Naive thymus-derived CD4-positive, alpha-beta T cell (primary cell): Measurements from ENCODE around the gene SMIM15. TPM values are rescaled to one million over a fixed set of nuclear protein-coding genes. Genes with fewer than 3 reads are reported as not detected.

Experiments
- ATAC-seq: fragments of 150-1000 bp; cut with Tn5 transposase; 2 replicates; pipeline ENCODE4 v1.10.0; 2021; ENCODE audit warnings: mild to moderate bottlenecking, moderate library complexity
- CTCF ChIA-PET: fragments of 350-600 bp; sonication (Branson Sonifier 250); formaldehyde crosslinking; loops from one replicate; lab custom pipeline; 2021; ENCODE audit warnings: antibody characterized with exemption; lab: Charles Lee
- POLR2A ChIA-PET: fragments of 350-600 bp; sonication (Branson Sonifier 250); formaldehyde crosslinking; loops from one replicate; lab custom pipeline; 2021; ENCODE audit warnings: antibody characterized with exemption, inconsistent platforms; lab: Charles Lee
- DNase-seq, 9 donors: peaks; one replicate each; pipeline versions ENCODE4 v3.0.0 to v3.0.0-alpha.2; 2020 to 2022; ENCODE audit warnings: mixed read lengths in 1 of 9
- H3K27ac ChIP-seq: one replicate; pipeline ENCODE4 v1.7.0; 2013; ENCODE audit warnings: mild to moderate bottlenecking, low read depth, low read length, moderate library complexity
- H3K27me3 ChIP-seq, 2 donors: one replicate each; pipeline ENCODE4 v1.7.0; 2013; ENCODE audit warnings: low read length in 2 of 2, mild to moderate bottlenecking in 2 of 2, moderate library complexity in 2 of 2; ENCODE audit not compliant: control insufficient read depth in 2 of 2, insufficient read depth in 2 of 2
- H3K36me3 ChIP-seq, 3 experiments: 1 replicate in 2 of 3; 2 replicates in 1 of 3; pipeline ENCODE4 v1.7.0; 2013; ENCODE audit warnings: low read length in 3 of 3, mild to moderate bottlenecking in 3 of 3, moderate library complexity in 1 of 3; ENCODE audit not compliant: insufficient read depth in 3 of 3, control insufficient read depth in 2 of 3
- H3K4me1 ChIP-seq, 2 donors: one replicate each; pipeline ENCODE4 v1.7.0; 2013; ENCODE audit warnings: low read length in 2 of 2, mild to moderate bottlenecking in 2 of 2, moderate library complexity in 1 of 2; ENCODE audit not compliant: control insufficient read depth in 2 of 2, insufficient read depth in 2 of 2
- H3K4me3 ChIP-seq: 2 replicates; pipeline ENCODE4 v1.7.0; 2013; ENCODE audit warnings: mild to moderate bottlenecking, low read length
- H3K9me3 ChIP-seq, 3 experiments: 1 replicate in 2 of 3; 2 replicates in 1 of 3; pipeline ENCODE4 v1.7.0; 2013; ENCODE audit warnings: low read length in 3 of 3; ENCODE audit not compliant: control insufficient read depth in 2 of 3
- H3K27ac Mint-ChIP-seq, 9 donors: one replicate each; pipeline ENCODE4 v1.8.0; 2020 to 2022; ENCODE audit warnings: mixed read lengths in 9 of 9, mild to moderate bottlenecking in 8 of 9, moderate library complexity in 5 of 9, inconsistent platforms in 2 of 9
- H3K27me3 Mint-ChIP-seq, 5 donors: one replicate each; pipeline ENCODE4 v1.8.0; 2021 to 2022; ENCODE audit warnings: mixed read lengths in 5 of 5, mild to moderate bottlenecking in 1 of 5
- H3K36me3 Mint-ChIP-seq, 5 donors: one replicate each; pipeline ENCODE4 v1.8.0; 2020 to 2022; ENCODE audit warnings: mixed read lengths in 5 of 5, mild to moderate bottlenecking in 3 of 5, inconsistent platforms in 1 of 5
- H3K4me1 Mint-ChIP-seq, 7 donors: one replicate each; pipeline ENCODE4 v1.8.0; 2020 to 2022; ENCODE audit warnings: mixed read lengths in 7 of 7, mild to moderate bottlenecking in 3 of 7, inconsistent platforms in 1 of 7
- H3K4me3 Mint-ChIP-seq, 10 donors: one replicate each; pipeline ENCODE4 v1.8.0; 2020 to 2022; ENCODE audit warnings: mild to moderate bottlenecking in 10 of 10, mixed read lengths in 10 of 10, moderate library complexity in 6 of 10, inconsistent platforms in 2 of 10
- H3K9me3 Mint-ChIP-seq, 11 donors: one replicate each; pipeline ENCODE4 v1.8.0; 2020 to 2022; ENCODE audit warnings: mixed read lengths in 11 of 11, mild to moderate bottlenecking in 4 of 11, inconsistent platforms in 1 of 11, moderate library complexity in 1 of 11
- intact Hi-C, 2 donors: fragments of 100-400 bp; cut with micrococcal nuclease; formaldehyde crosslinking; loops; one replicate each; pipeline ENCODE4 v1.15.1; 2023
- polyA plus RNA-seq, 2 donors: library from polyadenylated mRNA; unstranded; fragments of 300-500 nt; fragmentation: Illumina TruSeq; gene quantifications; one replicate each; pipeline ENCODE4 v1.2.3, GENCODE V29; 2021
- total RNA-seq, 6 experiments: library from RNA in 5 of 6; stranded (reverse) in 5 of 6; gene quantifications; 1 replicate in 5 of 6; 2 replicates in 1 of 6; pipeline ENCODE4 v1.2.3 and lab custom pipeline; 2021 to 2026

SMIM15 gene
- total and polyA plus RNA-seq, 7 experiments from 2014 or later: 17.3 to 49.0 (median 25.3) TPM

DNA sequence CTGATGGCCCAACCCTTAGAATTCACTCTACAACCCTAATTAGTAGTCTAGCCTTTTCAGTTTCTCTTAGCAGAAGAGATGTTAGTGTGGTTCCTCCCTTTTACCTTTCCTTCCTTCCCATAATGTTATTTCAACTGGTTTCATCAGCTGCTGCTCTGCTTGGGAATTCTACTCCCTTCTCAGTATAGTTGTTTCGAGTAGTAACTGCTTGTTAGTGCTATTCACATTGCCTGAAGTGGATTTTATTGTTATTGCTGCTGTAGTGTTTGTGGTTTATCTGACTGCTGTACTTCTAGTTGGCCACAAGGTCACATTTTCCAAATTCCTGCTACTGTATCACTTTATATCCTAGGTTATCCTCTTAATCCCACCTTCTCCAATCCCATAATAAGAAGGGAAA, 29.7 kb downstream of the SMIM15 start:
- ChIA-PET POLR2A (interaction anchor here (0.6 kb wide), 1 partner anchor 46 kb away, joined by 3 read pairs; no protein-coding TSS in a partner anchor), CTCF (no interaction called here)
- Mint-ChIP-seq H3K27ac (no peak overlapping the region), H3K4me1 (peaks cover 0 to 6% (median 0%) of the 10 kb centered on the region in 7 donors), H3K36me3 (peaks cover 0 to 13% (median 9%) of the 10 kb centered on the region in 5 donors), H3K9me3 (peaks cover 0 to 4% (median 0%) of the 10 kb centered on the region in 11 donors), H3K27me3 (no peaks in the 10 kb centered on the region), H3K4me3 (no peak overlapping the region)
- DNase-seq (no peak), ATAC-seq (no peak)
- intact Hi-C loops: no loop called here
- no peaks in the 10 kb centered on the region for H3K27me3 ChIP-seq
- no peaks in the 10 kb centered on the region for H3K4me1 ChIP-seq
- H3K27ac ChIP-seq: no peak overlapping the region
- H3K36me3 ChIP-seq: no peaks in the 10 kb centered on the region
- no peaks in the 10 kb centered on the region for H3K9me3 ChIP-seq
- H3K4me3 ChIP-seq: no peak overlapping the region

DNA sequence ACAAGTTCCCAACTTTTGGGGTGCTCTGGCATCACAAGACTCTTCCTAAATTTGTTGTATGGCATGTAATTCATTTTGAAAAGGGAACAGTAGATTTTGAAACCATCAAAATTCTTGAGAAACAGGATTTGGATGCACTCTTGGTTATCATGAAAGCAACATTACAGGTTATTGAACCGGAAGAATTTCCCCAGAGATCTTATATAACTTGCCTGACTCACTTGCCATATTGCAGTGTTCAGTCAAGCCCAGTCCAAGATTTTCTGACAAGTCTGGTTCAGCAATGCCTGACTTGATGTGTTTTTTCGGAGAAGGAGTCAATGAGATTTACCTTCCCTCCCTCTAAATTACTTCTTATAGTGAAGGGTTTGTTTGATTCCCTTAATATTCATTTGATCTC, 32.0 kb downstream of the SMIM15 start:
- intact Hi-C loops: no loop called here
- ChIA-PET CTCF (no interaction called here), POLR2A (no interaction called here)
- no peaks in the 10 kb centered on the region for H3K9me3 ChIP-seq
- H3K9me3 Mint-ChIP-seq: peaks cover 0 to 6% (median 0%) of the 10 kb centered on the region in 11 donors
- no peaks in the 10 kb centered on the region for H3K4me1 ChIP-seq
- H3K4me3 Mint-ChIP-seq: no peak overlapping the region
- ATAC-seq: no peak
- DNase-seq: no peak
- peaks cover 0 to 6% (median 0%) of the 10 kb centered on the region in 7 donors for H3K4me1 Mint-ChIP-seq
- no peak overlapping the region for H3K27ac ChIP-seq
- H3K4me3 ChIP-seq: no peak overlapping the region
- no peaks in the 10 kb centered on the region for H3K27me3 ChIP-seq
- H3K36me3 ChIP-seq: no peaks in the 10 kb centered on the region
- H3K36me3 Mint-ChIP-seq: peaks cover 0 to 17% (median 13%) of the 10 kb centered on the region in 5 donors
- no peaks in the 10 kb centered on the region for H3K27me3 Mint-ChIP-seq
- H3K27ac Mint-ChIP-seq: no peak overlapping the region

GRCh38 chr5:61123145-61123544, 39.1 kb downstream of the SMIM15 start:
- H3K9me3 Mint-ChIP-seq: peaks cover 0 to 9% (median 0%) of the 10 kb centered on the region in 11 donors
- no peaks in the 10 kb centered on the region for H3K27me3 Mint-ChIP-seq
- ChIA-PET CTCF (no interaction called here), POLR2A (no interaction called here)
- Histone ChIP-seq H3K9me3 (no peaks in the 10 kb centered on the region), H3K4me3 (no peak overlapping the region), H3K27me3 (no peaks in the 10 kb centered on the region), H3K36me3 (no peaks in the 10 kb centered on the region), H3K4me1 (no peaks in the 10 kb centered on the region), H3K27ac (no peak overlapping the region)
- H3K4me3 Mint-ChIP-seq: no peak overlapping the region
- DNase-seq: no peak
- H3K27ac Mint-ChIP-seq: no peak overlapping the region
- no peaks in the 10 kb centered on the region for H3K4me1 Mint-ChIP-seq
- ATAC-seq: no peak
- intact Hi-C loops: no loop called here
- peaks cover 0 to 38% (median 22%) of the 10 kb centered on the region in 5 donors for H3K36me3 Mint-ChIP-seq

GRCh38 chr5:61120534-61120933, 41.7 kb downstream of the SMIM15 start:
- intact Hi-C loops: no loop called here
- Mint-ChIP-seq H3K4me1 (no peaks in the 10 kb centered on the region), H3K27ac (no peak overlapping the region), H3K9me3 (peaks cover 0 to 9% (median 0%) of the 10 kb centered on the region in 11 donors), H3K4me3 (no peak overlapping the region), H3K27me3 (no peaks in the 10 kb centered on the region), H3K36me3 (peaks cover 0 to 38% (median 19%) of the 10 kb centered on the region in 5 donors)
- ChIA-PET POLR2A (no interaction called here), CTCF (no interaction called here)
- ATAC-seq: no peak
- Histone ChIP-seq H3K27me3 (no peaks in the 10 kb centered on the region), H3K4me1 (no peaks in the 10 kb centered on the region), H3K36me3 (no peaks in the 10 kb centered on the region), H3K4me3 (no peak overlapping the region), H3K27ac (no peak overlapping the region), H3K9me3 (no peaks in the 10 kb centered on the region)
- no peak for DNase-seq

GRCh38 chr5:61119066-61119465, 43.2 kb downstream of the SMIM15 start:
- Mint-ChIP-seq H3K27ac (no peak overlapping the region), H3K27me3 (no peaks in the 10 kb centered on the region), H3K4me1 (peaks cover 0 to 5% (median 0%) of the 10 kb centered on the region in 7 donors), H3K36me3 (peaks cover 2 to 43% (median 26%) of the 10 kb centered on the region in 5 donors), H3K9me3 (peaks cover 0 to 7% (median 0%) of the 10 kb centered on the region in 11 donors), H3K4me3 (no peak overlapping the region)
- ChIA-PET POLR2A (no interaction called here), CTCF (no interaction called here)
- intact Hi-C loops: no loop called here
- Histone ChIP-seq H3K4me1 (no peaks in the 10 kb centered on the region), H3K27me3 (no peaks in the 10 kb centered on the region), H3K27ac (no peak overlapping the region), H3K9me3 (no peaks in the 10 kb centered on the region), H3K36me3 (no peaks in the 10 kb centered on the region), H3K4me3 (no peak overlapping the region)
- DNase-seq (no peak), ATAC-seq (no peak)

DNA sequence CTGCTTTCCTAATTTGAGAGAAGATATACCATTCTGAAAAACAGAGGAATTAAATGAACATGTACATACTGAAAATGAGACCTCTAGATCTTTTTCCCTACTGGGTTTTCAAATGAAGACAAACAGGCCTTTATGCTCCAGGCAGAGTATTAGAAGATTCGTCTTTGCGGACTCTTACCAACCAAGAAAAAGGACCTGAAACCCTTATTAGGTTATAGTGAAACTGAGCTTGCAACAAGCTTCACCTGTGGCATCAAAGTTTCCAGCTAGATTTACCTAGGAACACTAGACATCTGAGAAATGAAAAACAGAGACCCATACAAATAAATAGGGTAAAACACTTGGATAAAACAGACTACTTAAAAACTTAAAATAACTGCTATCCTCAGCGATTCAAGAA, 46.3 kb downstream of the SMIM15 start:
- Histone ChIP-seq H3K9me3 (no peaks in the 10 kb centered on the region), H3K27me3 (no peaks in the 10 kb centered on the region), H3K4me1 (no peaks in the 10 kb centered on the region), H3K27ac (no peak overlapping the region), H3K4me3 (no peak overlapping the region), H3K36me3 (no peaks in the 10 kb centered on the region)
- POLR2A ChIA-PET: no interaction called here
- no peak for DNase-seq
- no peak for ATAC-seq
- Mint-ChIP-seq H3K9me3 (peaks cover 0 to 21% (median 3%) of the 10 kb centered on the region in 11 donors), H3K36me3 (peaks cover 4 to 47% (median 39%) of the 10 kb centered on the region in 5 donors), H3K27me3 (no peaks in the 10 kb centered on the region), H3K4me1 (peaks cover 0 to 6% (median 0%) of the 10 kb centered on the region in 7 donors), H3K27ac (no peak overlapping the region), H3K4me3 (no peak overlapping the region)
- intact Hi-C loops: no loop called here
- CTCF ChIA-PET: no interaction called here

DNA sequence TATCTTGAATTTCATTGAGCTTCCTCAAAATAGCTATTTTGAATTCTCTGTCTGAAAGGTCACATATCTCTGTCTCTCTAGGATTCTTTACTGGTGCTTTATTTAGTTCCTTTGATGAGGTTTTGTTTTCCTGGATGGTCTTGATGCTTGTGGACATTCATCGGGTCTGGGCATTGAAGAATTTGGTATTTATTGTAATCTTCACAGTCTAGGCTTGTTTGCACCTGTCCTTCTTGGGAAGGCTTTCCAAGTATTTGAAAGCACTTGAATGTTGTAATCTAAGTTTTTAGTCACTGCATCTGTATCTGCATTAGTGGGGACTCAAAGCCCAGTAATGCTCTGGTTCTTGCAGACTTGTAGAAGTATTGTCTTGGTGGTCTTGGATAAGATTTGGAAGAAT, 47.8 kb downstream of the SMIM15 start:
- CTCF ChIA-PET: no interaction called here
- Histone ChIP-seq H3K4me3 (no peak overlapping the region), H3K9me3 (no peaks in the 10 kb centered on the region), H3K27me3 (no peaks in the 10 kb centered on the region), H3K27ac (no peak overlapping the region), H3K4me1 (no peaks in the 10 kb centered on the region), H3K36me3 (no peaks in the 10 kb centered on the region)
- peaks cover 4 to 62% (median 49%) of the 10 kb centered on the region in 5 donors for H3K36me3 Mint-ChIP-seq
- peaks cover 0 to 7% (median 0%) of the 10 kb centered on the region in 7 donors for H3K4me1 Mint-ChIP-seq
- intact Hi-C loops: no loop called here
- POLR2A ChIA-PET: no interaction called here
- H3K27me3 Mint-ChIP-seq: no peaks in the 10 kb centered on the region
- ATAC-seq (no peak), DNase-seq (no peak)
- no peak overlapping the region for H3K4me3 Mint-ChIP-seq
- H3K27ac Mint-ChIP-seq: no peak overlapping the region
- peaks cover 0 to 30% (median 5%) of the 10 kb centered on the region in 11 donors for H3K9me3 Mint-ChIP-seq
